Lower lobe of right lung (tissue), 2 donors: ENCODE results near the gene KYNU. TPM values are rescaled to one million over a fixed set of nuclear protein-coding genes. Genes with fewer than 3 reads are reported as not detected.
"Not testable (repeated sequence)": the region's sequence is repeated elsewhere in the genome, so short reads cannot be mapped to it uniquely, and the experiment has no call there.

ENCODE experiments used
- ATAC-seq, 2 donors: fragments of 200-7000 bp; cut with Tn5 transposase; one replicate each; pipeline ENCODE4 v1.9.1; 2020 to 2022; ENCODE audit warnings: mild to moderate bottlenecking in 2 of 2, moderate library complexity in 2 of 2
- DNase-seq: peaks from one replicate; pipeline ENCODE4 v3.0.0-alpha.2; 2020
- H3K27ac ChIP-seq: fragments of 200-600 bp; one replicate; pipeline ENCODE4 v1.8.0; 2022
- H3K27me3 ChIP-seq: fragments of 200-600 bp; one replicate; pipeline ENCODE4 v1.8.0; 2022; ENCODE audit warnings: low read depth
- H3K36me3 ChIP-seq: fragments of 200-600 bp; one replicate; pipeline ENCODE4 v1.8.0; 2022; ENCODE audit warnings: mild to moderate bottlenecking
- H3K4me1 ChIP-seq: fragments of 200-600 bp; one replicate; pipeline ENCODE4 v1.8.0; 2022
- H3K4me3 ChIP-seq: fragments of 200-600 bp; one replicate; pipeline ENCODE4 v1.8.0; 2022; ENCODE audit warnings: mild to moderate bottlenecking
- H3K9me3 ChIP-seq: fragments of 200-600 bp; one replicate; pipeline ENCODE4 v1.8.0; 2022
- intact Hi-C: fragments of 100-400 bp; cut with DNase I; formaldehyde crosslinking; loops from one replicate; pipeline ENCODE4 v1.11.0; 2022
- total RNA-seq: library from RNA; stranded (reverse); fragmentation: NEBNext Ultra II Directional; extraction: Animal tissue kit (Norgen Biotek cat#: 25700); gene quantifications from one replicate; pipeline ENCODE4 v1.2.1, GENCODE V29; 2021
- TF ChIP-seq, protein P1 (sequence below): fragments of 200-600 bp; IDR thresholded peaks from one replicate; pipeline ENCODE4 v1.8.0; 2022; ENCODE audit warnings: antibody characterized with exemption, mild to moderate bottlenecking
- donor health status: DM: no; HTN: yes; CAD: no; lungs with severe emphysema.

The KYNU gene
- total RNA-seq, 1 donor from 2014 or later: 30.6 TPM

DNA sequence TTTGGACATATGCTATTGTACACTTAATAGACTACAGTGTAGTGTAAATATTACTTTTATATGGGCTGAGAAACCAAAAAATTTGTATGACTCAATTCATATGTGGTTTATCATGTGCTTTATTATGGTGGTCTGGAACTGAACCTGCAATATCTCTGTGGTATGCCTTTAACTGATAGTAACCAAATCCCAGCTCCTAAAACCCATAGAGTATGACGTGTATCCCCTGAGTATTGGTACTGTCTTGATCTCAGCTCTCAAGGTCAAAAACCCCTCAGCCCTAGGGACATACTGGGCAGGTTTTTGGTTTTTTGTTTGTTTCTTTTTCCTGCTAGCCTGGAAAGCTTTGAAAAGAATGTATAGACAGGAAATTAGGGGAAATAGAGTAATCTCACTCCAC is 209.6 kb downstream of the KYNU start:
- no peak overlapping the region for H3K4me3 ChIP-seq
- H3K36me3 ChIP-seq: no peaks in the 10 kb centered on the region
- ATAC-seq (no peak), DNase-seq (no peak)
- no peak overlapping the region for H3K27ac ChIP-seq
- H3K27me3 ChIP-seq: no peaks in the 10 kb centered on the region
- H3K9me3 ChIP-seq: peaks cover 8% of the 10 kb centered on the region
- TF ChIP-seq, protein P1, sequence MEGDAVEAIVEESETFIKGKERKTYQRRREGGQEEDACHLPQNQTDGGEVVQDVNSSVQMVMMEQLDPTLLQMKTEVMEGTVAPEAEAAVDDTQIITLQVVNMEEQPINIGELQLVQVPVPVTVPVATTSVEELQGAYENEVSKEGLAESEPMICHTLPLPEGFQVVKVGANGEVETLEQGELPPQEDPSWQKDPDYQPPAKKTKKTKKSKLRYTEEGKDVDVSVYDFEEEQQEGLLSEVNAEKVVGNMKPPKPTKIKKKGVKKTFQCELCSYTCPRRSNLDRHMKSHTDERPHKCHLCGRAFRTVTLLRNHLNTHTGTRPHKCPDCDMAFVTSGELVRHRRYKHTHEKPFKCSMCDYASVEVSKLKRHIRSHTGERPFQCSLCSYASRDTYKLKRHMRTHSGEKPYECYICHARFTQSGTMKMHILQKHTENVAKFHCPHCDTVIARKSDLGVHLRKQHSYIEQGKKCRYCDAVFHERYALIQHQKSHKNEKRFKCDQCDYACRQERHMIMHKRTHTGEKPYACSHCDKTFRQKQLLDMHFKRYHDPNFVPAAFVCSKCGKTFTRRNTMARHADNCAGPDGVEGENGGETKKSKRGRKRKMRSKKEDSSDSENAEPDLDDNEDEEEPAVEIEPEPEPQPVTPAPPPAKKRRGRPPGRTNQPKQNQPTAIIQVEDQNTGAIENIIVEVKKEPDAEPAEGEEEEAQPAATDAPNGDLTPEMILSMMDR: no peak
- H3K4me1 ChIP-seq: no peaks in the 10 kb centered on the region
- intact Hi-C loops: no loop called here

DNA sequence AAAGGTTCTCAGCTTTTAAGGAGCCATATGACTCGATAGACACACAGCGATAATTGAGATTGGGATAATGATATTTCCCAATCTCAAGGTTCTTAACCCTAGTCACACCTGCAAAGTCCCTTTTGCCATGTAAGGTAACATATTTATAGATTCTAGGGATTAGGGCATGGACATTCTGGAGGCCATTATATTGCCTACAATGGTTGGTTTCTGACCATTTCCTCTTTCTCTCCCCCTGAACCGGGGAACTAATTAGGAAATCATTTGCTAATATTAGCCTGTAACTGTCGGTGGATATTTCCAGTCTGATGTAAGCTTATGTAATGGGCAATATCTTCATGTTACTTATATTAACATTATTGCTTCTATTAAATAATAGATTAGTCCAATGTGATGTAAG is 210.9 kb downstream of the KYNU start:
- Histone ChIP-seq H3K36me3 (no peaks in the 10 kb centered on the region), H3K4me3 (no peak overlapping the region), H3K27ac (no peak overlapping the region), H3K27me3 (no peaks in the 10 kb centered on the region), H3K9me3 (no peaks in the 10 kb centered on the region), H3K4me1 (no peaks in the 10 kb centered on the region)
- intact Hi-C loops: no loop called here
- no peak for DNase-seq
- TF ChIP-seq, protein P1: no peak
- ATAC-seq: no peak

DNA sequence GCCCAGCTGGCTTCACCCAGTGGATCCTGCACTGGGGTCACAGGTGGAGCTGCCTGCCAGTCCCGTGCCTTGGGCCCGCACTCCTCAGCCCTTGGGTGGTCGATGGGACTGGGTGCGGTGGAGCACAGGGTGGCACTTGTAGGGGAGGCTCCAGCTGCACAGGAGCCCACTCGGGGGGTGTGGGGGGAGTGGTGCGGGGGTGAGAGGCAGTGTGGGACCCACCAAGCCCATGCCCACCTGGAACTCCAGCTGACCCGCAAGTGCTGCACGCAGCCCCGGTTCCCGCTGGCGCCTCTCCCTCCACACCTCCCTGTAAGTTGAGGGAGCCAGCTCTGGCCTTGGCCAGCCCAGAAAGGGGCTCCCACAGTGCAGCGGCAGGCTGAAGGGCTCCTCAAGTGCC is 212.1 kb downstream of the KYNU start:
- H3K27ac ChIP-seq, H3K27me3 ChIP-seq, intact Hi-C loops, H3K36me3 ChIP-seq, H3K9me3 ChIP-seq, DNase-seq, ATAC-seq, H3K4me1 ChIP-seq, H3K4me3 ChIP-seq: not testable (repeated sequence)
